Epithelial cell of proximal tubule (primary cell): ENCODE measurements around the gene FOXE3. TPM values are rescaled to one million over a fixed set of nuclear protein-coding genes. Genes with fewer than 3 reads are reported as not detected.

Experiments used
- DNase-seq: peaks from one replicate; pipeline ENCODE4 v3.0.0-alpha.2; 2011; ENCODE audit warnings: low read depth
- H3K4me3 ChIP-seq: 2 replicates; pipeline ENCODE4 v1.5.1; 2011; ENCODE audit warnings: low read depth, mild to moderate bottlenecking, low read length
- total RNA-seq: library from RNA; depleted of rRNA; stranded (reverse); fragments of >200 nt; gene quantifications from 2 replicates; pipeline ENCODE4 v1.2.3, GENCODE V29; 2015
- TF ChIP-seq, protein P1 (sequence below): conservative IDR thresholded peaks from 2 replicates; pipeline ENCODE4 v1.5.1; 2012; ENCODE audit warnings: low read depth, mild to moderate bottlenecking, low read length

Gene FOXE3
- total RNA-seq, 1 donor from 2014 or later = not detected

DNA sequence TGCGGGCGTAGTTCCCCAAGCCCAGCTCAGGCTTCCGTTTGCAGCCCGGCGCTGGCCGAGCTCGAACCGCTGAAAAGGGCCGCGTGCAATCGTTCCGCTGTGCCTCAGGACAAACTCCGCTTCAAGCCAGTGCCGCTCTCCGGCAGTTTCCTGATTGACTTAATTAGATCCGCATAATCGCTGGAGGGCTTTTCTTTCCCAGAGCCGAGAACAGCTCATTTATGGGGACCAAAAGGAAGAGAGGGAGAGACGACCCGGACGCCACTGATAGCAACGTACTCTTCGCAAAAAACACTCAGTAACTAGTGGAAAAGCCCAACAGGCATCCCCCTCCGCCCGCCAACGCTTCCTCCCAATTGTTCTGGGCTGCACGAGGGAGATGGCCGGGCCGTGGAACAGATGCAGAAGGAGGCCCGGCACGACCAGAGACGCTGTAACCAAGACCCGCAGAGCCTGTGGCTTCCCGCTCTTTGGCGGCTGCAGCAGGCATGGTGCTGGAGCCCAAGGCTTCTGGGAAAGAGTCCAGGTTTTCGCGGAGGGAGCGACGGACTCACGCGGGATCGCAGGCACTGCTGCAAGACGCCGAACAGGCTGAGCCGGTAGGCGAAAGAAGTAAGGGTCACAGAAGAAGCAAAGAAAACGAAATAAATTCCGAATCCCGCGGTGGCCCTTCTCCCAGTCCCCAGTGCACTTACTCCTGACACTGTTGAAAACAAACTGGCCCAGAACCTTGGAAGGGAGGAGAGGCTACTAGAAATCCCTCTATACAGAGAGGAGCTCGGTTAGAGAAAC, 18.2 kb downstream of the FOXE3 start:
- no peak for DNase-seq
- TF ChIP-seq, protein P1, sequence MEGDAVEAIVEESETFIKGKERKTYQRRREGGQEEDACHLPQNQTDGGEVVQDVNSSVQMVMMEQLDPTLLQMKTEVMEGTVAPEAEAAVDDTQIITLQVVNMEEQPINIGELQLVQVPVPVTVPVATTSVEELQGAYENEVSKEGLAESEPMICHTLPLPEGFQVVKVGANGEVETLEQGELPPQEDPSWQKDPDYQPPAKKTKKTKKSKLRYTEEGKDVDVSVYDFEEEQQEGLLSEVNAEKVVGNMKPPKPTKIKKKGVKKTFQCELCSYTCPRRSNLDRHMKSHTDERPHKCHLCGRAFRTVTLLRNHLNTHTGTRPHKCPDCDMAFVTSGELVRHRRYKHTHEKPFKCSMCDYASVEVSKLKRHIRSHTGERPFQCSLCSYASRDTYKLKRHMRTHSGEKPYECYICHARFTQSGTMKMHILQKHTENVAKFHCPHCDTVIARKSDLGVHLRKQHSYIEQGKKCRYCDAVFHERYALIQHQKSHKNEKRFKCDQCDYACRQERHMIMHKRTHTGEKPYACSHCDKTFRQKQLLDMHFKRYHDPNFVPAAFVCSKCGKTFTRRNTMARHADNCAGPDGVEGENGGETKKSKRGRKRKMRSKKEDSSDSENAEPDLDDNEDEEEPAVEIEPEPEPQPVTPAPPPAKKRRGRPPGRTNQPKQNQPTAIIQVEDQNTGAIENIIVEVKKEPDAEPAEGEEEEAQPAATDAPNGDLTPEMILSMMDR = no peak
- no peak overlapping the region for H3K4me3 ChIP-seq

DNA sequence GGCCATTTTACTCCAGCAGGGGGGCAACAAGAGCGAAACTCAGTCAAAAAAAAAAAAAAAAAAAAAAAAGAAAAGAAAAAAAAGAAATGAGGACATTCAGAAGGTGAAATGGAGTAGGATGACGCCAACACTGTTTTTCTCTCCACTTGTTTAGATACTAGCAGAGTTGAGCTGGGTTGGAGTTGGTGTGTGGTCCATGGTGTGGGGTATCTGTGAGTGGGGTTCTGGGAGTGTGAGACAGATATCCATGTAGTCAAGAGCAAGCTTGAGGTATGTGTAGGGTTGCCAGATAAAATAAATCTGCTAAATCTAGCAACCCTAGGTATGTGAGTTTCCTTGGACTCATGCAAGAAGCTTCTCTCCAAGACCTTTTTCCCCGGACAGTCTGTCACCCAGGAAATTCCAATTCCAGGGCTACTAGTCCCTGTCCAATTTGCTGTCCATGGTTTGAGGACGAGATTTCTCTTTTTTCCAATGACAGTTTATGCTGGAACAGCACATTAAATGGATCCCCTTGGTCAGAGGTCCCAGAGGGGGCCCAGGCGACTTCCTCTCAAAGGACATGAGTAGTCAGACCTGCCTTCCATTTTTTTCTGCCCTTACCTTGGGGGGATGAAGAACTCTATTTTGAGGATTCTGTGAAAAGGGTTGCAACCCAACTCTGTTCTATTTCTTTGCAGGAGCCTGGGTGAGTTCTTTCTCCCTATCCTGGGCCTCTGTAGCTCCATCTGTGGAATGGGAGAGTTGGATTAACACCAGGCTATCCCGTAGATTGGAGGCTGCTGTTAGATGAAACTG, 19.6 kb downstream of the FOXE3 start:
- H3K4me3 ChIP-seq = peak overlapping the region; percentile 80
- DNase-seq = no peak
- TF ChIP-seq, protein P1 = no peak

DNA sequence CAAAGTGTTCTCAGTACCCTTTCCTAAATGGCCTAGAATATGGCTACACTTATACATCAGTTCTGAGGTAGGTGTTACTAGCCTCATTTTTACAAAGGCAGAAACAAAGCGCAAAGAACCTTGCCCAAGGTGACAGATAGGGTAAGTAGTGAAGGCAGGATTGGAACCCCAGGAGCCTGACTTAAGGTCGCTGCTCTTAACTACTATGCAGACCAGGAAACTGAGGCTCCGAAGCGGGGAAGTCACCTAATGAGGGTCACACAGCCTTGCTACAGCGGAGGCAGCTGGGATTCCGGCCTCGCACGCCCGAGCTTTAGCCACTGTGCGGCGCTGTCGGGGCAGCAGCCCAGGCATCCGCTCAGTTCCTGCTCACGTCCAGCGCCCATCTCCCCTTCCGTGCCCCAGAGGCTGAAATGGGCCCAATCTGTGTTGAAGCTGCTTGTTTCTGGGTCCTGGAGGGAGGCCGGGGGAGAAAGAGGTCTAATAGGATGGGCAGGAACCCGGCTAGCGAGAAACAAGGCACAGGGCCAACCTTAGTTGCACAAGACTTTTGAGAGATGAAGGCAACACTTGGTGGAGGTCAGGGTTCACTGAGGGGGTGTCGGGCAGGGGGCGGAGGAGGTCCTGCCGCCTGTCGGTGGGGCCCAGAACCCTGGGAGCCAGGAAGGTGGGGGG, 20.4 kb downstream of the FOXE3 start:
- TF ChIP-seq, protein P1 = peak; percentile 98
- no peak for DNase-seq
- peak overlapping the region; percentile 80 for H3K4me3 ChIP-seq

DNA sequence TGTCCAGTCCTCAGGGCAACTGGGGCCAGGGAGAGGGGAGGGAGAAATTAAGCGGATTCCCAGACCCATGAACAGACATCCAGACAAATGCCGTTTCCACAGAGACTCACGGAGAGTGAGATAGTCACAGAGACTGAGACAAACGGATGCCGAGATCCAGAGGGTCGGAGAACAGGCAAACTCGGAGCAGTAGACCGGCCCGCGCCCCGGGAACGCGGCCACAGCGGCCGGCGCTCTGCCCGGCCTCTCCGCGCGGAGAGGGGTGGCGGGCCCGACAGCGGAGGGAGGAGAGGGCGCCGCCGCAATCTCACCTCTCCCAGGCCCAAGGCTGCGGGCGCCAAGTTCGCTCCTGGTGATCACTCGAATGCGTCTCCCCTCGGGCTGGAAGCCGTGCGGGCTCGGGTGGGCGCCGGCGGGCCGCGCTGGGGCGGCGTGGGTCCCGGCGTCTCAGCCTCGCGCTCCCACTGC, 20.9 kb downstream of the FOXE3 start:
- TF ChIP-seq, protein P1 = no peak
- peak overlapping the region; percentile 80 for H3K4me3 ChIP-seq
- no peak for DNase-seq

DNA sequence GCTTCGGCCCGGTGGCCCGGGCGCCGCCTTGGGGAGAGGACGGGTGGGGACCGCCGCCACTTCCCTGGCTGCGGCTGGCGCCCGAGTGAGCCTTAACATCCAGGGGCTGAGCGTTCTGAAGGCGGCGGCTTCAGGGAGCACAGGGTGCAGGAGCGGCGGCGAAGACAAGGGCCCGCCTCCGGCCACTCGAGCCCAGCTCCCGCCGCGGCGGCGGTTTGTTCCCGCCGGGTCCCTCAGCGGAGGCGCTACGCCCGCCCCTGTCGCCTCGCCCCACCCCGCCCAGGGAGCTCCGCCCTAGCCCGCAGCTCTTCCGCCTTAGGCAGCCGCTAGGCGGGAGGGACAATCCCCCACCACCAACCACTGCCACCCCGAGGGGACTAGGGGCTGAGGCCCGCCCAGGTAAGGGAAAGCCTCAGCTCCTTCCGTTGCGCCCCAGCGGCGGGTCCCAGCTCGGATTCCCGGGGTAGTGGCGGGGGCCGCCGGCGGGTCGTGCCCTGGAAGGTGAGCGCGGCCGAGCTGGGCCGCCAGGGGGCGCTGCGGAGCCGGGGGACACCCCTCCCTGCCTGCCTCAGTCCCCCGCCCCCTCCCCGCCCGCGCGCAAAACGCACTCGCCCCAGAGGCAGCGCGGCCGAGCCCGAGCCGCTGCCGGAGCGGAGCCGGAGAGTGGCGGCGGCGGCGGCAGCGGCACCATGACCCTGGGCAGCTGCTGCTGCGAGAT, 21.5 kb downstream of the FOXE3 start, which contains the start of gene FOXD2:
Gene FOXD2, plus strand, starts transcription at position 598 of the 718 bp plus-strand sequence. Its CDS starts 92 bp downstream, at position 690.
- DNase-seq = no peak
- peak within 1 kb of the TSS; percentile 80 for H3K4me3 ChIP-seq
- TF ChIP-seq, protein P1 = peak; percentile 64
